Measurements from ENCODE around the gene EXOC8. TPM values are rescaled to one million over a fixed set of nuclear protein-coding genes. Genes with fewer than 3 reads are reported as not detected.
A peak's percentile ranks its signal among the peaks of the same experiment; 100 is the strongest.

EXOC8 gene
- total and polyA plus RNA-seq, 2 experiments from 2014 or later: 3.9 to 14.6 TPM

- no peaks in the 10 kb centered on the region for H3K9me3 ChIP-seq (ENCODE audit: low read depth)
- no peak for DNase-seq
- H3F3A ChIP-seq (ENCODE audit: insufficient read depth): no peaks in the 10 kb centered on the region
- no peaks in the 10 kb centered on the region for H3K9me2 ChIP-seq (ENCODE audit: insufficient read depth)
- no peak overlapping the region for H3K9ac ChIP-seq
- peaks cover 100% of the 10 kb centered on the region for H3K79me2 ChIP-seq (ENCODE audit: insufficient read depth)
- no peak overlapping the region for H3K4me3 ChIP-seq
- peaks cover 20% of the 10 kb centered on the region; the same call in 1 of the 2 replicates for H4K20me1 ChIP-seq (ENCODE audit: insufficient read depth)
- no peaks in the 10 kb centered on the region for H3K36me3 ChIP-seq (ENCODE audit: low read depth)
- in situ Hi-C loops (cut with MboI): no loop called here
- no peak overlapping the region for H3K27ac ChIP-seq
- H2AFZ ChIP-seq: no peak overlapping the region
- no peak overlapping the region for H3K4me2 ChIP-seq (ENCODE audit: unreplicated experiment)
- TF ChIP-seq EZH2 (IDR thresholded peaks at IDR 0.05; ENCODE audit: insufficient read depth, poor library complexity, severe bottlenecking) (no peak), EZH2phosphoT487 (IDR thresholded peaks at IDR 0.05; ENCODE audit: insufficient read depth, low read depth) (no peak)
- WGBS, 2 experiments (ENCODE audit: low coverage in 1 of 2, low lambda C conversion rate in 2 of 2, missing lambda C conversion rate in 2 of 2): 68 to 69% methylated on average over 5 of the region's 5 CpGs
- no peaks in the 10 kb centered on the region for H3K27me3 ChIP-seq (replicated peaks; ENCODE audit: insufficient read depth)
- H3K4me1 ChIP-seq (ENCODE audit: insufficient read depth): no peaks in the 10 kb centered on the region
Observed at GRCh38 chr1:231376875-231377549, 39.4 kb upstream of the EXOC8 start.

GRCh38 chr1:231376101-231376500 lies 38.4 kb upstream of the EXOC8 start:
- TF ChIP-seq EZH2 (IDR thresholded peaks at IDR 0.05; ENCODE audit: insufficient read depth, poor library complexity, severe bottlenecking) (no peak), EZH2phosphoT487 (IDR thresholded peaks at IDR 0.05; ENCODE audit: insufficient read depth, low read depth) (no peak)
- Histone ChIP-seq H2AFZ (no peak overlapping the region), H3K9ac (no peak overlapping the region), H3K27me3 (replicated peaks; ENCODE audit: insufficient read depth) (no peaks in the 10 kb centered on the region), H3K36me3 (ENCODE audit: low read depth) (no peaks in the 10 kb centered on the region), H3K9me3 (ENCODE audit: low read depth) (no peaks in the 10 kb centered on the region), H3K9me2 (ENCODE audit: insufficient read depth) (no peaks in the 10 kb centered on the region), H3K4me2 (ENCODE audit: unreplicated experiment) (no peak overlapping the region), H3K4me1 (ENCODE audit: insufficient read depth) (no peaks in the 10 kb centered on the region), H4K20me1 (ENCODE audit: insufficient read depth) (peaks cover 13% of the 10 kb centered on the region; the same call in 1 of the 2 replicates), H3K79me2 (ENCODE audit: insufficient read depth) (peaks cover 100% of the 10 kb centered on the region), H3K4me3 (no peak overlapping the region), H3K27ac (no peak overlapping the region), H3F3A (ENCODE audit: insufficient read depth) (no peaks in the 10 kb centered on the region)
- 62 to 64% methylated on average over 4 of the region's 4 CpGs for WGBS, 2 experiments (ENCODE audit: low coverage in 1 of 2, low lambda C conversion rate in 2 of 2, missing lambda C conversion rate in 2 of 2)
- DNase-seq: peak; percentile 47
- in situ Hi-C loops (cut with MboI): no loop called here

- Histone ChIP-seq H3K9ac (no peak overlapping the region), H3K36me3 (ENCODE audit: low read depth) (no peaks in the 10 kb centered on the region), H3F3A (ENCODE audit: insufficient read depth) (no peaks in the 10 kb centered on the region), H3K27ac (no peak overlapping the region), H3K27me3 (replicated peaks; ENCODE audit: insufficient read depth) (no peaks in the 10 kb centered on the region), H3K4me2 (ENCODE audit: unreplicated experiment) (no peak overlapping the region), H2AFZ (no peak overlapping the region), H3K79me2 (ENCODE audit: insufficient read depth) (peaks cover 98% of the 10 kb centered on the region), H4K20me1 (ENCODE audit: insufficient read depth) (peaks cover 13% of the 10 kb centered on the region; the same call in 1 of the 2 replicates), H3K4me1 (ENCODE audit: insufficient read depth) (no peaks in the 10 kb centered on the region), H3K4me3 (no peak overlapping the region), H3K9me3 (ENCODE audit: low read depth) (no peaks in the 10 kb centered on the region), H3K9me2 (ENCODE audit: insufficient read depth) (no peaks in the 10 kb centered on the region)
- 98 to 100% methylated on average over 4 of the region's 4 CpGs for WGBS, 2 experiments (ENCODE audit: low coverage in 1 of 2, low lambda C conversion rate in 2 of 2, missing lambda C conversion rate in 2 of 2)
- no peak for DNase-seq
- in situ Hi-C loops (cut with MboI): no loop called here
- TF ChIP-seq EZH2 (IDR thresholded peaks at IDR 0.05; ENCODE audit: insufficient read depth, poor library complexity, severe bottlenecking) (no peak), EZH2phosphoT487 (IDR thresholded peaks at IDR 0.05; ENCODE audit: insufficient read depth, low read depth) (no peak)
Observed at GRCh38 chr1:231374394-231374793, 36.7 kb upstream of the EXOC8 start.

- Histone ChIP-seq H3K4me2 (ENCODE audit: unreplicated experiment) (no peak overlapping the region), H3K9me3 (ENCODE audit: low read depth) (no peaks in the 10 kb centered on the region), H2AFZ (no peak overlapping the region), H3K79me2 (ENCODE audit: insufficient read depth) (peaks cover 84% of the 10 kb centered on the region), H3K27ac (no peak overlapping the region), H3K9me2 (ENCODE audit: insufficient read depth) (no peaks in the 10 kb centered on the region), H3K36me3 (ENCODE audit: low read depth) (0 out of 2 replicates have a peak, but pooled peaks cover under 1% of the 10 kb centered on the region), H3K27me3 (replicated peaks; ENCODE audit: insufficient read depth) (no peaks in the 10 kb centered on the region), H3F3A (ENCODE audit: insufficient read depth) (peaks cover 1% of the 10 kb centered on the region; the same call in 1 of the 2 replicates), H3K4me3 (no peak overlapping the region), H3K4me1 (ENCODE audit: insufficient read depth) (no peaks in the 10 kb centered on the region), H3K9ac (no peak overlapping the region), H4K20me1 (ENCODE audit: insufficient read depth) (peaks cover 12% of the 10 kb centered on the region; the same call in 1 of the 2 replicates)
- in situ Hi-C loops (cut with MboI): no loop called here
- TF ChIP-seq EZH2 (IDR thresholded peaks at IDR 0.05; ENCODE audit: insufficient read depth, poor library complexity, severe bottlenecking) (no peak), EZH2phosphoT487 (IDR thresholded peaks at IDR 0.05; ENCODE audit: insufficient read depth, low read depth) (no peak)
- DNase-seq: no peak
Observed at GRCh38 chr1:231372501-231372900, 34.8 kb upstream of the EXOC8 start.
